ENCODE results near the gene CWC27. TPM values are rescaled to one million over a fixed set of nuclear protein-coding genes. Genes with fewer than 3 reads are reported as not detected.

CWC27 gene
- total and polyA plus RNA-seq, 2 of the 13 experiments (the other 11 are each of a cell fraction or from before 2014, with no cell fraction given), result 21.1 to 25.7 TPM

- TF ChIP-seq ZNF513 (CRISPR knock-in tag; conservative IDR thresholded peaks at IDR 0.05) (no peak), MEIS2 (CRISPR knock-in tag; IDR thresholded peaks at IDR 0.05) (no peak), ZNF207 (IDR thresholded peaks at IDR 0.05; ENCODE audit: borderline replicate concordance) (no peak), ZNF512B (CRISPR knock-in tag; IDR thresholded peaks at IDR 0.05; ENCODE audit: borderline replicate concordance) (no peak), ZFP37 (CRISPR knock-in tag; IDR thresholded peaks at IDR 0.05; ENCODE audit: borderline replicate concordance) (no peak)
Measured at GRCh38 chr5:65029178-65029577, 260.4 kb downstream of the CWC27 start (continued).

GRCh38 chr5:65030056-65030455, 261.3 kb downstream of the CWC27 start:
- no TSS peak for BruUV-seq (replicated peaks)
- POLR2A ChIA-PET, result no interaction called here
- TF ChIP-seq ZNF232 (CRISPR knock-in tag; IDR thresholded peaks at IDR 0.05; ENCODE audit: borderline replicate concordance) (no peak), RELA (CRISPR knock-in tag; IDR thresholded peaks at IDR 0.05) (no peak), FOXK2 (IDR thresholded peaks at IDR 0.05) (no peak), ZNF337 (CRISPR knock-in tag; IDR thresholded peaks at IDR 0.05; ENCODE audit: borderline replicate concordance, low read depth) (no peak), ZNF10 (CRISPR knock-in tag; IDR thresholded peaks at IDR 0.05; ENCODE audit: borderline replicate concordance, low read depth) (no peak), KLF11 (CRISPR knock-in tag; IDR thresholded peaks at IDR 0.05) (no peak), GATA4 (IDR thresholded peaks at IDR 0.05; ENCODE audit: borderline replicate concordance, low read depth) (no peak)
- in situ Hi-C loops (cut with HindIII; ENCODE audit: extremely low pct_ligation_motif_present, low pct_unique_long_range_greater_than_20kb) (no loop called here), intact Hi-C loops (cut with micrococcal nuclease; ENCODE audit: unreplicated experiment) (no loop called here)
- Histone ChIP-seq H3K4me3 (replicated peaks in 1 of 3; ENCODE audit: insufficient read depth in 1 of 3, low read depth in 2 of 3, low read length in 3 of 3) (no peak overlapping the region), H3K4me1 (ENCODE audit: insufficient read depth, low read length) (peaks cover 15% of the 10 kb centered on the region), H3K9me3 (ENCODE audit: low read length) (no peaks in the 10 kb centered on the region), H2AFZ (ENCODE audit: low read length) (no peak overlapping the region), H3K4me2 (ENCODE audit: low read depth, low read length) (no peak overlapping the region), H3K27me3 (ENCODE audit: control insufficient read depth in 1 of 2, insufficient read depth in 2 of 2, low read length in 2 of 2) (peaks cover 0 to 8% of the 10 kb centered on the region in 2 experiments; a peak in 2 of 5 replicates), H3K79me2 (ENCODE audit: insufficient read depth, low read length) (no peaks in the 10 kb centered on the region), H3K36me3 (replicated peaks in 1 of 2; ENCODE audit: control insufficient read depth in 1 of 2, insufficient read depth in 2 of 2, low read length in 2 of 2) (no peaks in the 10 kb centered on the region), H4K20me1 (ENCODE audit: insufficient read depth, low read length) (no peaks in the 10 kb centered on the region), H3K27ac (ENCODE audit: extremely low read length, insufficient read depth, low read length) (no peak overlapping the region), H3K9ac (ENCODE audit: insufficient read depth, low read depth, low read length) (no peak overlapping the region)
- CTCF ChIA-PET (ENCODE audit: low intra/inter-chr PET ratio, low total read pairs), result no interaction called here
- DNase-seq (ENCODE audit: low spot score), result no peak
- ATAC-seq, result no peak
- no peak for FAIRE-seq
